Activated CD4-positive, alpha-beta memory T cell treated with anti-CD3 and anti-CD28 coated beads, Interleukin-2, amount 10 ng/mL, durations not matched to agents 7 days and 5 days (primary cell): ENCODE data around the gene EHBP1L1. TPM values are rescaled to one million over a fixed set of nuclear protein-coding genes. Genes with fewer than 3 reads are reported as not detected.

ENCODE experiments used
- CTCF ChIA-PET: fragments of 350-600 bp; sonication (Branson Sonifier 250); formaldehyde crosslinking; loops from one replicate; lab custom pipeline; 2021; ENCODE audit warnings: antibody characterized with exemption, inconsistent platforms; lab: Charles Lee
- POLR2A ChIA-PET: fragments of 350-600 bp; sonication (Branson Sonifier 250); formaldehyde crosslinking; loops from one replicate; lab custom pipeline; 2021; ENCODE audit warnings: antibody characterized with exemption; lab: Charles Lee
- DNase-seq: peaks from one replicate; pipeline ENCODE4 v3.0.0-alpha.2; 2020
- H3K27ac Mint-ChIP-seq: one replicate; pipeline ENCODE4 v1.8.0; 2021; ENCODE audit warnings: mild to moderate bottlenecking, mixed read lengths
- H3K27me3 Mint-ChIP-seq: one replicate; pipeline ENCODE4 v1.8.0; 2021; ENCODE audit warnings: mixed read lengths
- H3K36me3 Mint-ChIP-seq: one replicate; pipeline ENCODE4 v1.8.0; 2021; ENCODE audit warnings: low read depth, mixed read lengths
- H3K4me1 Mint-ChIP-seq: one replicate; pipeline ENCODE4 v1.8.0; 2021; ENCODE audit warnings: mixed read lengths
- H3K4me3 Mint-ChIP-seq: one replicate; pipeline ENCODE4 v1.8.0; 2021; ENCODE audit warnings: mild to moderate bottlenecking, mixed read lengths
- H3K9me3 Mint-ChIP-seq: one replicate; pipeline ENCODE4 v1.8.0; 2021; ENCODE audit warnings: mixed read lengths
- total RNA-seq, 2 experiments: library from RNA; stranded (reverse); gene quantifications; one replicate each; pipeline ENCODE4 v1.2.3, GENCODE V29; 2021

Gene EHBP1L1
- total RNA-seq, 2 experiments from 2014 or later = 118 to 119 TPM

DNA sequence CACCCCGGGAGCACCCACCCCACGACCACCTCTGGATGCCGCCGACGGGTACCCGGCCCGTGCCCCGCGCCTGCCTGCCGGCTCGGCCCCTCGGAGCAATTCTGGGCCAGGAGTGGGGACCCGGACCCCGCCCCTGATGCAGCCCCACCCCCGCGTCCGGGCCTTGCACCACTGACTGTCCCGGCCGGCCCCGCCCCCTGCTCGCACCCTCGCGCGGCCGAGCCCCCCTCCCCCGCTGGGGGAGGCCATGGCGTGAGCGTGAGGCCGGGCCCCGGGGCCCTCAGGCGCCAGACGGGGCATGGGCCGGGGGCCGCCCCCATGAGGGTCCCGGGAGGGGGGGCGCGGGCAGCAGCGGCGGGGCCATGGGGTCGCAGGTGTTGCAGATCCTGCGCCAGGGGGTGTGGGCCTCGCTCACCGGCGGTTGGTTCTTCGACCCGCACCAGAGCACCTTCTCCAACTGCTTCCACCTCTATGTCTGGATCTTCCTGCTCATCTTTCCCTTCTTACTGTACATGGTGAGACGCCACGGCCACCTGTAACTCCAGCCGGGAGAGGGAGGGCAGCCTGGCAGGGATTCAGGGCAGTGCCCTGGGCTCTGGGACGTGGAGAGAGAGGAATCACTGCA is 40.2 kb downstream of the EHBP1L1 start:
- DNase-seq = peak; percentile 67
- H3K4me1 Mint-ChIP-seq = peaks cover 39% of the 10 kb centered on the region
- CTCF ChIA-PET = interaction anchor here (0.6 to 2.8 kb wide), 9 partner anchors 10 to 307 kb away, joined by 3 to 22 read pairs (median 7); partner anchors contain the start of genes FAM89B, MUS81, SIPA1 and ZNRD2
- H3K36me3 Mint-ChIP-seq = peaks cover 43% of the 10 kb centered on the region
- H3K27me3 Mint-ChIP-seq = no peaks in the 10 kb centered on the region
- peak overlapping the region; percentile 98 for H3K4me3 Mint-ChIP-seq
- POLR2A ChIA-PET = interaction anchor here (0.9 to 6.9 kb wide), 28 partner anchors 10 to 499 kb away, joined by 3 to 82 read pairs (median 9); partner anchors contain the start of genes CCDC85B, CFL1, EHBP1L1 and FAM89B
- peak overlapping the region; percentile 95 for H3K27ac Mint-ChIP-seq
- H3K9me3 Mint-ChIP-seq = no peaks in the 10 kb centered on the region

DNA sequence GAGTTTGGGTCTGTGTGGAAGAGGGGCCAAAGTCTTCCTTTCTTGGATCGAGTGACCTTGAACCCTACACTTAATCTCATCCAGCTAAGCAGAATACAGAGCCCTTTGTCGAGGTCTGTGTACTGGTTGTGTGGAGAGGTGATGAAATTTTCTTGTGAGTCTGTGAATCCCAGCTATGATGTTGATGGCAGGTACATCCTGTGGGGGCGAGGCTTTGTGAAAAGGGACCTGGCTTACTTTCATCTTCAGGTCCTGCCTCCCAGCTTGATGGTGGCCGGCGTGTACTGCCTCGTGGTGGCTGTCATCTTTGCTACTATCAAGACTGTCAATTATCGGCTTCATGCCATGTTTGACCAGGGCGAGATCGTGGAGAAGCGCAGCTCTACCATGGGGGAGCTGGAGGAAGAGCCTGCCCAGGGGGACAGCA is 40.7 kb downstream of the EHBP1L1 start:
- Mint-ChIP-seq H3K4me3 (peak overlapping the region; percentile 98), H3K4me1 (peaks cover 34% of the 10 kb centered on the region), H3K27me3 (no peaks in the 10 kb centered on the region), H3K9me3 (no peaks in the 10 kb centered on the region), H3K27ac (peak overlapping the region; percentile 95), H3K36me3 (peaks cover 41% of the 10 kb centered on the region)
- ChIA-PET CTCF (interaction anchor here (0.9 to 2.0 kb wide), 5 partner anchors 9 to 268 kb away, joined by 3 to 7 read pairs (median 5); partner anchors contain the start of gene SIPA1), POLR2A (interaction anchor here (1.0 to 6.9 kb wide), 14 partner anchors 9 to 273 kb away, joined by 3 to 82 read pairs (median 8); partner anchors contain the start of genes CCDC85B, FAM89B, FRMD8 and KCNK7)
- DNase-seq = peak; percentile 53

DNA sequence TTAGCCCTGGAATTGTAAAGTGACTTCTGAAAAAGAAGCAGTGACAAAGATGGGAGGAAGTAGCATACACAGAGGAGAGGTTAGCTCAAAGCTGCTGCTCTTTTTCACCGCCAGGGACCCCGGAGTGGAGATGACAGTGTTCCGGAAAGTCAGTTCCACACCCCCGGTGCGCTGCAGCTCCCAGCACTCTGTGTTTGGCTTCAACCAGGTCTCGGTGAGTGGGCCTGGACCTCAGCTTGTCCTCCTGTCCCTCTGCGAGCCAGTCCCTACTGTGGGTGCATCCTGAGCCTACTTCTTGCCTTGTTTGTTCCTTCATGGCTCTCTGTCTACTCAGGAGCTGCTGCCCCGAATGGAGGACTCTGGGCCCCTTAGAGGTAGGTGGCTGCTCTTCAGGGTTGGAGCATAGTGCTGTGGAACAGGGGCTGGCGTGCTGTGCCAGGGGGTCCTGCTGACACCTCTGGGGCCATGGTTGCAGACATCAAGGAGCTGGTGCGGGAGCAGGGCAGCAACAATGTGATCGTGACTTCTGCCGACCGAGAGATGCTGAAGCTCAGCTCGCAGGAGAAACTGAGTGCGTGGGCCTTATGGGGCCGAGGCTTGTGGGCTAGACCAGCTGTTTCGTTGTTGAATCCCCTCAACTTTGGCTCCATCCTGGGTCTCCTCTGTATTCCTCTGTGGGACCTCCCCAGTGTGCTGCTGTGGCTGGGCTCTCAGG is 41.4 kb downstream of the EHBP1L1 start:
- Mint-ChIP-seq H3K4me3 (peak overlapping the region; percentile 98), H3K27me3 (no peaks in the 10 kb centered on the region), H3K9me3 (no peaks in the 10 kb centered on the region), H3K36me3 (peaks cover 36% of the 10 kb centered on the region), H3K4me1 (peaks cover 27% of the 10 kb centered on the region), H3K27ac (peak overlapping the region; percentile 95)
- DNase-seq = no peak
- ChIA-PET CTCF (interaction anchor here (0.5 to 2.0 kb wide), 8 partner anchors 9 to 605 kb away, joined by 3 to 7 read pairs (median 4); partner anchors contain the start of genes KAT5 and SIPA1), POLR2A (interaction anchor here (0.5 to 6.9 kb wide), 16 partner anchors 9 to 593 kb away, joined by 3 to 82 read pairs (median 6); partner anchors contain the start of genes CCDC85B, FAM89B, KCNK7 and MALAT1)

GRCh38 chr11:65617990-65618751 is 42.3 kb downstream of the EHBP1L1 start:
- peaks cover 36% of the 10 kb centered on the region for H3K36me3 Mint-ChIP-seq

DNA sequence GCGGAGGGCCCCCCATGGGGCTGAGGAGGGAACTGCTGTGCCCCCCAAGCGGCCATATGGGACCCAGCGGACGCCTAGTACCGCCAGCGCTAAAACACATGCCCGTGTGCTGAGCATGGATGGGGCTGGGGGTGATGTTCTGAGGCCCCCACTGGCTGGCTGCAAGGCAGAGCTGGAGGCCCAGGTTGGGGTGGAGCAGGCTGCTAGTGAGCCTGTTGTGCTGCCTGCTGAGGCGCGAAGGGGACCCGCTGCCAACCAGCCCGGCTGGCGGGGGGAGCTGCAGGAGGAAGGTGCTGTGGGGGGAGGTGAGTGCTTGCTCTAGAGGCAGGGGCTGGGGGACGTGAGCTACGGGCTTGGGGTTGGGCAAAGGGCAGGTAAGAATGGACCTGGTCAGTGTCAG is 42.9 kb downstream of the EHBP1L1 start:
- POLR2A ChIA-PET = interaction anchor here (1.8 to 6.9 kb wide), 2 partner anchors 21 to 44 kb away, joined by 5 to 82 read pairs; partner anchors contain the start of genes RELA and SIPA1
- CTCF ChIA-PET = no interaction called here
- no peak overlapping the region for H3K4me3 Mint-ChIP-seq
- H3K9me3 Mint-ChIP-seq = no peaks in the 10 kb centered on the region
- no peak overlapping the region for H3K27ac Mint-ChIP-seq
- DNase-seq = no peak
- no peaks in the 10 kb centered on the region for H3K27me3 Mint-ChIP-seq
- peaks cover 18% of the 10 kb centered on the region for H3K4me1 Mint-ChIP-seq
- H3K36me3 Mint-ChIP-seq = peaks cover 40% of the 10 kb centered on the region

More at GRCh38 chr11:65617990-65618751, 42.3 kb downstream of the EHBP1L1 start:
- POLR2A ChIA-PET = interaction anchor here (1.0 to 6.9 kb wide), 4 partner anchors 22 to 152 kb away, joined by 3 to 82 read pairs (median 20); partner anchors contain the start of genes RELA and SIPA1
- no peaks in the 10 kb centered on the region for H3K27me3 Mint-ChIP-seq
- H3K4me1 Mint-ChIP-seq = peaks cover 19% of the 10 kb centered on the region
- no peak overlapping the region for H3K4me3 Mint-ChIP-seq
- DNase-seq = no peak
- no peaks in the 10 kb centered on the region for H3K9me3 Mint-ChIP-seq
- CTCF ChIA-PET = interaction anchor here (0.6 to 2.0 kb wide), 3 partner anchors 8 to 211 kb away, joined by 3 to 7 read pairs (median 3); partner anchors contain the start of gene KAT5
- H3K27ac Mint-ChIP-seq = no peak overlapping the region

- Mint-ChIP-seq H3K36me3 (peaks cover 39% of the 10 kb centered on the region), H3K9me3 (no peaks in the 10 kb centered on the region), H3K4me1 (peaks cover 18% of the 10 kb centered on the region), H3K27me3 (no peaks in the 10 kb centered on the region), H3K4me3 (no peak overlapping the region), H3K27ac (no peak overlapping the region)
- DNase-seq = no peak
- ChIA-PET POLR2A (interaction anchor here (1.8 kb wide), 1 partner anchor 43 kb away, joined by 5 read pairs; the partner anchor contains the start of gene RELA), CTCF (interaction anchor here (1.2 kb wide), 1 partner anchor 31 kb away, joined by 3 read pairs; no protein-coding TSS in a partner anchor)
Observed at GRCh38 chr11:65619281-65619928, 43.6 kb downstream of the EHBP1L1 start.

- Mint-ChIP-seq H3K27ac (no peak overlapping the region), H3K4me3 (no peak overlapping the region)
- POLR2A ChIA-PET = no interaction called here
Observed at GRCh38 chr11:65620666-65621065, 44.8 kb downstream of the EHBP1L1 start.

DNA sequence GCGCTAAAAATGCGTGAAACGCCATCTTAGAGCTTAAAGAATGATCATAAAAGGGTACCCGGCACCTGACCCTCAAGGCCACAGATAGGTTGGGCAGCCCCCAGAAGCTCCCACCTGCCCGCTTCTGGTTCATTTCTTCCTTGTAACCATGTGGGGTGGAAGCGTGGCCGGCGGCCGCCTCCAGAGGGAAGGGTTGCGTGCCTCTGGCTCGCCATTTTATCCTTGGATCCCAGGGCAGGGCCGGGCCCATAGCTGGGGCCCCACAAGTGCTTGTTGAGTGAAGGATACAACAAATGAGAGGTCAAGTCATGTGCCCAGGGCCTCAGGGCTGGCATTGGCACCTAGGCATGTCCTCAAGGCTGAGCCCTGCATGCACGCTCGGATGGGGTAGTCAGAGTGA is 45.6 kb downstream of the EHBP1L1 start:
- no peak for DNase-seq
- ChIA-PET POLR2A (no interaction called here), CTCF (no interaction called here)
- Mint-ChIP-seq H3K27ac (no peak overlapping the region), H3K4me1 (peaks cover 19% of the 10 kb centered on the region), H3K9me3 (no peaks in the 10 kb centered on the region), H3K4me3 (no peak overlapping the region), H3K27me3 (no peaks in the 10 kb centered on the region), H3K36me3 (peaks cover 45% of the 10 kb centered on the region)

More at GRCh38 chr11:65620666-65621065, 44.8 kb downstream of the EHBP1L1 start:
- Mint-ChIP-seq H3K4me1 (peaks cover 18% of the 10 kb centered on the region), H3K27me3 (no peaks in the 10 kb centered on the region), H3K9me3 (no peaks in the 10 kb centered on the region), H3K36me3 (peaks cover 40% of the 10 kb centered on the region)
- no peak for DNase-seq
- CTCF ChIA-PET = no interaction called here

DNA sequence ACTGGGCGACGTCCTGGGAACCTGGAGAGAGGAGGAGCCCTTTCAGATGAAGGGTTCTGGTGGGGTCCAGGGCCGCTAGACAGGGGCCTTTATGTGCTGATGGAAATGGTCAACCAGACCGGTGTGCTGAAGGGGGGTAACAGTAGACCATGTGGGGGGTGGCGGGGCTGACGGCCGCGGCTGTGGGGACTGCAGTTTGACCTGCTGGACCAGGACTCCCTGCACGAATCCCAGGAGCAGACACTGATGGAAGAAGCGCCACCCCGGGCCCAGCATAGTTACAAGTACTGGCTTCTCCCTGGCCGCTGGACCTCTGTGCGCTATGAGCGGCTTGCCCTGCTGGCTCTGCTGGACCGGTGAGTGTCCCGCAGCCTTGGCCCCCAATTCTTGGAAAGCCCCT is 46.2 kb downstream of the EHBP1L1 start:
- DNase-seq = no peak
- ChIA-PET POLR2A (no interaction called here), CTCF (no interaction called here)
- peaks cover 14% of the 10 kb centered on the region for H3K4me1 Mint-ChIP-seq
- no peaks in the 10 kb centered on the region for H3K9me3 Mint-ChIP-seq
- no peaks in the 10 kb centered on the region for H3K27me3 Mint-ChIP-seq
- no peak overlapping the region for H3K27ac Mint-ChIP-seq
- H3K4me3 Mint-ChIP-seq = no peak overlapping the region
- H3K36me3 Mint-ChIP-seq = peaks cover 45% of the 10 kb centered on the region

DNA sequence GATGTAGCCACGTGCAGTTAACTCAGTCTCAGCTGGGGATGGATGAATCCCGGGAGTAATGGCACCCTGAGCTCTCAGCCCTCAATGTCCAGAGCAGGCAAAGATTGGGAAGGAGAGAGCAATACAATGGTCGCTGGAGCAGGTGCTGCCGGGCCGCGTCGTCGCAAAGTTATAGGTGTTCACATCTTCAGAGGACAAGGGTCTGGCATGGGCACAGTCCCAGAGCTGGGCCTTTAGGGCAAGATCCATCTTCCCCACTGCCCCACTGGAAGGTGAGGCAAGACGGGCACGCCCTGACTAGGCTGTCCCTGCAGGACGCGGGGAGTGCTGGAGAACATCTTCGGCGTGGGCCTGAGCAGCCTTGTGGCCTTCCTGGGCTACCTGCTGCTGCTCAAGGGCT is 47.3 kb downstream of the EHBP1L1 start:
- no peaks in the 10 kb centered on the region for H3K27me3 Mint-ChIP-seq
- ChIA-PET CTCF (no interaction called here), POLR2A (interaction anchor here (0.7 to 1.1 kb wide), 4 partner anchors 11 to 38 kb away, joined by 3 to 4 read pairs (median 3); no protein-coding TSS in a partner anchor)
- peaks cover 6% of the 10 kb centered on the region for H3K4me1 Mint-ChIP-seq
- H3K9me3 Mint-ChIP-seq = no peaks in the 10 kb centered on the region
- no peak overlapping the region for H3K4me3 Mint-ChIP-seq
- DNase-seq = no peak
- H3K27ac Mint-ChIP-seq = peak overlapping the region; percentile 3
- peaks cover 52% of the 10 kb centered on the region for H3K36me3 Mint-ChIP-seq

DNA sequence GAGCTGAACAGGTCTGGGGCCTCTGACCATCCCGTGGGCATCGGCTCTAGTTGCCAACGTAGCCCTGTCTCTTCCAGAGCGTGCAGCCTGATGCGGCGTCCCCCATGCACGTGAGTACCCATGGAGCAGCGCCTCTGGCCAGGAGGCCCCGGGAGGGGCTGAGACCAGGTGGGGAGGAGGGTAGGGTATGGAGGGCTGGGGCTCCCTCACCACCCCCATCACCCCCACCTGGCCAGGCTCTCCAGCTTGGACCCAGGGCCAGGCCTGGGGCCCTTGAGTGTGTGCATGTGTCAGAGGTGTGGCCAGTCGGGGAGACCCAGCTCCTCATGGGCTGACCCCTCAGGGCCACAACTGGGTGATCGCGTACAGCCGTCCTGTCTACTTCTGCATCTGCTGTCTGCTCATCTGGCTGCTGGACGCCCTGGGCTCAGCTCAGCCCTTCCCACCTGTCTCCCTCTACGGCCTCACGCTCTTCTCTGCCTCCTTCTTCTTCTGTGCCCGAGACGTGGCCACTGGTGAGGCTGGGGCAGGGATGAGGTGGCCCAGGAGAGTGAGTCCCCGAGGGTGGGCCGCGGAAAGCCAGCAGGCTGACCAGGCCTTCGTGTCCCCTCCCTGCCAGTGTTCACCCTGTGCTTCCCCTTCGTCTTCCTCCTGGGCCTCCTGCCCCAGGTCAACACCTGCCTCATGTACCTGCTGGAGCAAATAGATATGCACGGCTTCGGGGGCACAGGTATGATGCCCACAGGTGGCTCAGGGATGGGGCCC is 48.2 kb downstream of the EHBP1L1 start:
- CTCF ChIA-PET = no interaction called here
- H3K4me3 Mint-ChIP-seq = no peak overlapping the region

More for the DNA sequence above, 48.2 kb downstream of the EHBP1L1 start:
- peaks cover 6% of the 10 kb centered on the region for H3K4me1 Mint-ChIP-seq
- H3K9me3 Mint-ChIP-seq = no peaks in the 10 kb centered on the region
- DNase-seq = no peak
- H3K27ac Mint-ChIP-seq = no peak overlapping the region
- peaks cover 47% of the 10 kb centered on the region for H3K36me3 Mint-ChIP-seq
- no peaks in the 10 kb centered on the region for H3K27me3 Mint-ChIP-seq
- POLR2A ChIA-PET = interaction anchor here (1.0 to 1.6 kb wide), 5 partner anchors 8 to 30 kb away, joined by 3 to 6 read pairs (median 3); no protein-coding TSS in a partner anchor
